Astrocyte (in vitro differentiated cells and primary cell): Measurements from ENCODE around the gene SLC8A3. TPM values are rescaled to one million over a fixed set of nuclear protein-coding genes. Genes with fewer than 3 reads are reported as not detected.

Experiments
- DNase-seq: peaks from one replicate; pipeline ENCODE4 v3.0.0-alpha.2; 2010; ENCODE audit warnings: low read depth
- FAIRE-seq: peaks from 2 replicates; lab custom pipeline; 2011; peaks lifted over from hg19 to GRCh38; lab: Jason Lieb, UNC
- H2AFZ ChIP-seq: 2 replicates; pipeline ENCODE4 v1.6.0; 2012; ENCODE audit warnings: low read depth, low read length, inconsistent platforms
- H3K27ac ChIP-seq: 2 replicates; pipeline ENCODE4 v1.5.1; 2011; ENCODE audit warnings: low read depth, low read length, inconsistent platforms
- H3K27me3 ChIP-seq: 2 replicates; pipeline ENCODE4 v1.6.0; 2011; ENCODE audit warnings: low read length, inconsistent platforms; ENCODE audit not compliant: insufficient read depth
- H3K36me3 ChIP-seq: 2 replicates; pipeline ENCODE4 v1.5.1; 2011; ENCODE audit warnings: low read length, inconsistent platforms; ENCODE audit not compliant: insufficient read depth
- H3K4me1 ChIP-seq: 2 replicates; pipeline ENCODE4 v1.5.1; 2011; ENCODE audit warnings: low read length, inconsistent platforms; ENCODE audit not compliant: insufficient read depth
- H3K4me2 ChIP-seq: 2 replicates; pipeline ENCODE4 v1.6.0; 2012; ENCODE audit warnings: low read length, inconsistent platforms
- H3K4me3 ChIP-seq: 2 replicates; pipeline ENCODE4 v1.5.1; 2011; ENCODE audit warnings: low read depth, mild to moderate bottlenecking, low read length, inconsistent platforms; ENCODE audit not compliant: insufficient read depth
- H3K79me2 ChIP-seq: 2 replicates; pipeline ENCODE4 v1.6.0; 2012; ENCODE audit warnings: mild to moderate bottlenecking, low read length, inconsistent platforms; ENCODE audit not compliant: insufficient read depth
- H3K9ac ChIP-seq: 2 replicates; pipeline ENCODE4 v1.6.0; 2012; ENCODE audit warnings: mild to moderate bottlenecking, low read length, inconsistent platforms
- H3K9me3 ChIP-seq: 2 replicates; pipeline ENCODE4 v1.5.1; 2012; ENCODE audit warnings: low read depth, mild to moderate bottlenecking, low read length, inconsistent platforms; ENCODE audit not compliant: insufficient read depth
- H4K20me1 ChIP-seq: 2 replicates; pipeline ENCODE4 v1.6.0; 2012; ENCODE audit warnings: low read length, inconsistent platforms; ENCODE audit not compliant: insufficient read depth
- H3K27ac Mint-ChIP-seq: one replicate; pipeline ENCODE4 v1.8.0; 2021; ENCODE audit warnings: mild to moderate bottlenecking, mixed read lengths; ENCODE audit not compliant: unreplicated experiment
- H3K27me3 Mint-ChIP-seq: one replicate; pipeline ENCODE4 v1.8.0; 2021; ENCODE audit warnings: low read depth, mixed read lengths; ENCODE audit not compliant: unreplicated experiment
- H3K36me3 Mint-ChIP-seq: one replicate; pipeline ENCODE4 v1.8.0; 2021; ENCODE audit warnings: low read depth, mixed read lengths; ENCODE audit not compliant: unreplicated experiment
- H3K4me1 Mint-ChIP-seq: one replicate; pipeline ENCODE4 v1.8.0; 2021; ENCODE audit warnings: low read depth, mixed read lengths; ENCODE audit not compliant: unreplicated experiment
- H3K4me3 Mint-ChIP-seq: one replicate; pipeline ENCODE4 v1.8.0; 2021; ENCODE audit warnings: mild to moderate bottlenecking, moderate library complexity, mixed read lengths; ENCODE audit not compliant: unreplicated experiment
- H3K9me3 Mint-ChIP-seq: one replicate; pipeline ENCODE4 v1.8.0; 2021; ENCODE audit warnings: mild to moderate bottlenecking, mixed read lengths; ENCODE audit not compliant: unreplicated experiment
- EZH2 ChIP-seq: IDR thresholded peaks from 2 replicates; pipeline ENCODE4 v1.6.1; 2012; ENCODE audit warnings: mild to moderate bottlenecking, low read length, inconsistent platforms; ENCODE audit not compliant: insufficient read depth
- total RNA-seq: library from RNA; stranded (reverse); gene quantifications from 2 replicates; pipeline ENCODE4 v1.2.1, GENCODE V29; 2021
- TF ChIP-seq, protein P1 (sequence below): IDR thresholded peaks from 2 replicates; pipeline ENCODE4 v1.5.1; 2011; ENCODE audit warnings: low read depth, mild to moderate bottlenecking, inconsistent platforms, low read length, moderate library complexity; ENCODE audit not compliant: insufficient read depth

SLC8A3 gene
- total RNA-seq, 1 donor from 2014 or later = 0.45 TPM

GRCh38 chr14:70033116-70033515, 155.6 kb downstream of the SLC8A3 start:
- no peak overlapping the region for H3K27ac ChIP-seq
- no peaks in the 10 kb centered on the region for H3K27me3 ChIP-seq
- FAIRE-seq (no peak), DNase-seq (no peak)
- no peak overlapping the region for H2AFZ ChIP-seq
- Mint-ChIP-seq H3K27me3 (peaks cover 14% of the 10 kb centered on the region), H3K27ac (no peak overlapping the region), H3K4me1 (peaks cover 13% of the 10 kb centered on the region), H3K4me3 (no peak overlapping the region), H3K36me3 (peaks cover 2% of the 10 kb centered on the region), H3K9me3 (no peaks in the 10 kb centered on the region)
- no peaks in the 10 kb centered on the region for H3K9me3 ChIP-seq
- no peaks in the 10 kb centered on the region for H4K20me1 ChIP-seq
- no peaks in the 10 kb centered on the region for H3K36me3 ChIP-seq
- no peak overlapping the region for H3K9ac ChIP-seq
- no peaks in the 10 kb centered on the region for H3K79me2 ChIP-seq
- no peak for TF ChIP-seq EZH2
- TF ChIP-seq, protein P1, sequence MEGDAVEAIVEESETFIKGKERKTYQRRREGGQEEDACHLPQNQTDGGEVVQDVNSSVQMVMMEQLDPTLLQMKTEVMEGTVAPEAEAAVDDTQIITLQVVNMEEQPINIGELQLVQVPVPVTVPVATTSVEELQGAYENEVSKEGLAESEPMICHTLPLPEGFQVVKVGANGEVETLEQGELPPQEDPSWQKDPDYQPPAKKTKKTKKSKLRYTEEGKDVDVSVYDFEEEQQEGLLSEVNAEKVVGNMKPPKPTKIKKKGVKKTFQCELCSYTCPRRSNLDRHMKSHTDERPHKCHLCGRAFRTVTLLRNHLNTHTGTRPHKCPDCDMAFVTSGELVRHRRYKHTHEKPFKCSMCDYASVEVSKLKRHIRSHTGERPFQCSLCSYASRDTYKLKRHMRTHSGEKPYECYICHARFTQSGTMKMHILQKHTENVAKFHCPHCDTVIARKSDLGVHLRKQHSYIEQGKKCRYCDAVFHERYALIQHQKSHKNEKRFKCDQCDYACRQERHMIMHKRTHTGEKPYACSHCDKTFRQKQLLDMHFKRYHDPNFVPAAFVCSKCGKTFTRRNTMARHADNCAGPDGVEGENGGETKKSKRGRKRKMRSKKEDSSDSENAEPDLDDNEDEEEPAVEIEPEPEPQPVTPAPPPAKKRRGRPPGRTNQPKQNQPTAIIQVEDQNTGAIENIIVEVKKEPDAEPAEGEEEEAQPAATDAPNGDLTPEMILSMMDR = no peak
- no peaks in the 10 kb centered on the region for H3K4me1 ChIP-seq
- H3K4me2 ChIP-seq = no peak overlapping the region
- no peak overlapping the region for H3K4me3 ChIP-seq

DNA sequence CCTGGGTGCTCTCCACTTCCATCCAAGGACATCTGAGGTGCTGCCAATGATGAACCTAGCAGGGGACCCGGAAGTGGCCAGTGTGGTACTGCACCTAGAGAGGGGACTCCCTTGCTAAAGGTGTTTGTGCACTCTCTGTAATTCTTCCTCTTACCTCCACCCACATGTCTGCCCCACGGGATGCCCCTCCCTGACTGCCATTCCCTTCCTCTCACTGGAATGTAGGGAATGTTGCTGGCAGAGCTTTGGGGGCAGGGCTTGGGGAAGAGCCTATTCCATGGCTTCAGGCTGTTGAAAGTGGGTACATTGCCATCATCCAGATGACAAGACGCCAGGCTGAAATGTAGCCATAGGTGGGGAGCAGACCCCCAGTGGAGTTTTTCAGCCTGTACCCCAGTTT, 156.3 kb downstream of the SLC8A3 start:
- peaks cover 2% of the 10 kb centered on the region for H3K36me3 Mint-ChIP-seq
- no peak overlapping the region for H2AFZ ChIP-seq
- no peak for DNase-seq

DNA sequence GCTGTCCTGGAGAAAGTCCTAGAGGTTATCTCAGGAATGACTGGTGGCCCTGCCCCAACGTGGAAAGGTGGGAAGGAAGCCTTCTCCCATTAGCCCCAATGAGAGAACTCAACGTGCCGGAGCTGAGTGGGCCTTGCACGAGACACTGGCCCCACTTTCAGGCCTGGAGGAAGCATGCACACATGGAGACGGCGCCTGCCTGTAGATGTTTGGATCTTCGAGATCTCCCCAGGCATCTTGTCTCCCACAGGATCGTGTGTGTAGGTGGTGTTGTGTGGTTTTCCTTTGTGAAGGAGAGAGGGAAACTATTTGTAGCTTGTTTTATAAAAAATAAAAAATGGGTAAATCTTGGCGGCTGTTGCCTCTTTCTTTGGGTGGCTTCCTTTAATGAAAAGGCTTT, 156.7 kb downstream of the SLC8A3 start:
- Histone ChIP-seq H3K9me3 (no peaks in the 10 kb centered on the region), H3K36me3 (no peaks in the 10 kb centered on the region), H3K27me3 (no peaks in the 10 kb centered on the region), H3K9ac (no peak overlapping the region), H3K79me2 (no peaks in the 10 kb centered on the region), H3K4me1 (no peaks in the 10 kb centered on the region), H3K27ac (no peak overlapping the region), H2AFZ (no peak overlapping the region), H3K4me2 (no peak overlapping the region), H4K20me1 (no peaks in the 10 kb centered on the region), H3K4me3 (no peak overlapping the region)
- Mint-ChIP-seq H3K36me3 (peaks cover 2% of the 10 kb centered on the region), H3K4me1 (peaks cover 13% of the 10 kb centered on the region), H3K27ac (peak overlapping the region; percentile 75), H3K9me3 (no peaks in the 10 kb centered on the region), H3K27me3 (peaks cover 17% of the 10 kb centered on the region), H3K4me3 (no peak overlapping the region)
- no peak for TF ChIP-seq EZH2
- TF ChIP-seq, protein P1 = no peak
- no peak for FAIRE-seq
- no peak for DNase-seq

More for the DNA sequence above, 156.3 kb downstream of the SLC8A3 start:
- Histone ChIP-seq H4K20me1 (no peaks in the 10 kb centered on the region), H3K27me3 (no peaks in the 10 kb centered on the region), H3K27ac (no peak overlapping the region), H3K4me2 (no peak overlapping the region), H3K9ac (no peak overlapping the region), H3K79me2 (no peaks in the 10 kb centered on the region), H3K4me3 (no peak overlapping the region), H3K9me3 (no peaks in the 10 kb centered on the region), H3K36me3 (no peaks in the 10 kb centered on the region), H3K4me1 (no peaks in the 10 kb centered on the region)
- Mint-ChIP-seq H3K27ac (peak overlapping the region; percentile 75), H3K4me3 (no peak overlapping the region), H3K27me3 (peaks cover 17% of the 10 kb centered on the region), H3K4me1 (peaks cover 13% of the 10 kb centered on the region), H3K9me3 (no peaks in the 10 kb centered on the region)
- no peak for FAIRE-seq
- TF ChIP-seq EZH2 = no peak
- TF ChIP-seq, protein P1 = no peak
